ENCODE results near the gene ANKRD44.

The ANKRD44 gene

DNA sequence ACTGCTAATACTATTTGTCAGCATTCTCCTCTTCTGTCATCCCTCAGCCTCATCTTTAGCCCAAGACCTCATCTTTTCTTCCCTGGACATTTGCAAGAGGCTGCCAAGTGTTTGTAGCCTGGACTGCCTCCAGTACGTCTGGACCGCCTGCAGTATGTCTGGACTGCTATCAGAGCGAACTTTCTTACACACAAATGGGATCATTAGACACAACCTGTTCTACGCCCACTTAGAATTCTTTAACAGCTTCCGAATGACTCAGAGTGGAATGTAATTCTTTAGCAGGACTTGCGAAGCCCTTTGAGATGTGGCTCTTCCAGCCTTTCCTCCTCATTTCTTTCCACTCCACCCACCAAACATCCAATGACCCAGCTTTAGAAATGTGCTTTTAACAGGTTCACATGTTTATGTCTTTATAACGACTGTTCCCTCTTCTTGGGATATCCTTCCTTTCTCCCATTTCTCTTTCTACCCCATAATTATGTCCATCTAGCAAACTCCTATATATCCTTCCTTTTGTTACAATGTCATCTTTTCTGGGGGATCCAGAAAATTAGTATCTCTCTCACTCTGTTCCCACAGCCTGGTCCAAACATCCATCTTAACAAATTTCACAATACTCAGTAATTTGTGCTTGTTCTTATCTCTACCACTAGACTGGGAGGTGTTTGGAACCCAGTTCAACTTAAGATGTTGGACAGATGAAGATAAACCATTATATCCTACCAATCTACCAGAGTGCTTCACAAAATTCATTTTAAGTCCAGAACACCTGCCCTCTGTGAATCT lies 212.8 kb downstream of the ANKRD44 start:
- Mint-ChIP-seq H3K36me3 (ENCODE audit: low read depth) (peaks cover 46% of the 10 kb centered on the region), H3K27me3 (ENCODE audit: low read depth) (no peaks in the 10 kb centered on the region), H3K4me3 (no peak overlapping the region), H3K4me1 (ENCODE audit: low read depth) (peaks cover 2% of the 10 kb centered on the region), H3K9me3 (no peaks in the 10 kb centered on the region), H3K27ac (no peak overlapping the region)
- DNase-seq (ENCODE audit: low spot score) = no peak

DNA sequence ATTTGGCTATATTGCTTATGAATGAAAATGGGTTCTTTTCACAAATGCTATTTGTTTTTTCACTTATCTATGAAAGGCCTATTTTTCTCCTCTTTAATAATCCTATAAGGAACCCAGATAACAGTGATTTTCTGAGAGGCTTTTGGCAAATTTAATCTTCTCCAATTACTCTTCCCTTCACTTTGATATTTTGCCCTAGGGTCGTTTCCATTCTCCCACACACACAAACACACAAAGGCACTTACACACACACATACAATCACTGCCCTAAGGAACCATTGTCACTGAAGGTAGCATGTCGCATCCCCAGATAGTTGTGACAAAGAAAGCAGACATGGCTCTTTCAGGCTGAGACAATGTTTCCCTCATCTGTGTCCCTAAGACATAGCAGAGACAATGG lies 213.9 kb downstream of the ANKRD44 start:
- H3K4me3 Mint-ChIP-seq = no peak overlapping the region
- no peaks in the 10 kb centered on the region for H3K9me3 Mint-ChIP-seq
- peaks cover 42% of the 10 kb centered on the region for H3K36me3 Mint-ChIP-seq (ENCODE audit: low read depth)
- no peak for DNase-seq (ENCODE audit: low spot score)
- no peaks in the 10 kb centered on the region for H3K4me1 Mint-ChIP-seq (ENCODE audit: low read depth)
- no peaks in the 10 kb centered on the region for H3K27me3 Mint-ChIP-seq (ENCODE audit: low read depth)
- H3K27ac Mint-ChIP-seq = no peak overlapping the region

DNA sequence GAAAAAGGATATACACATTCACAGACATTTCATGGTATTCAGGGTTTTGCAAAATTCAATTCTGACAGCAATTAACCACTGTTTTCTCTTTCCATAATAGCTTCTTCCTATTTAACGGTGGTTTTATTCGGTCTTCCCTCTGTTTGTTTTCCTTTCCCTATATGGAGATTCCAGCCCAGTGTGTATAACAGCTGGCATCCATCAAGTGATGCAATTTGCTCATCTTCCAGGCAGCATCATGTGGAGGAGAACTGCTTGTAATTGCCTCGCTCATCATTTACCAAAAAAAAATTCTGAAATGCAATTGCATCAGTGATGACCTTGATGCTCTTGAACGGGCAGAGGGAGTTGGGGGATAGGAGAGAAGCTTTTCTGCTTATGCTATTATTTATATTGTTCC lies 218.1 kb downstream of the ANKRD44 start:
- Mint-ChIP-seq H3K9me3 (no peaks in the 10 kb centered on the region), H3K27me3 (ENCODE audit: low read depth) (no peaks in the 10 kb centered on the region), H3K36me3 (ENCODE audit: low read depth) (peaks cover 36% of the 10 kb centered on the region), H3K4me3 (no peak overlapping the region), H3K27ac (no peak overlapping the region), H3K4me1 (ENCODE audit: low read depth) (peaks cover 3% of the 10 kb centered on the region)
- DNase-seq (ENCODE audit: low spot score) = no peak

DNA sequence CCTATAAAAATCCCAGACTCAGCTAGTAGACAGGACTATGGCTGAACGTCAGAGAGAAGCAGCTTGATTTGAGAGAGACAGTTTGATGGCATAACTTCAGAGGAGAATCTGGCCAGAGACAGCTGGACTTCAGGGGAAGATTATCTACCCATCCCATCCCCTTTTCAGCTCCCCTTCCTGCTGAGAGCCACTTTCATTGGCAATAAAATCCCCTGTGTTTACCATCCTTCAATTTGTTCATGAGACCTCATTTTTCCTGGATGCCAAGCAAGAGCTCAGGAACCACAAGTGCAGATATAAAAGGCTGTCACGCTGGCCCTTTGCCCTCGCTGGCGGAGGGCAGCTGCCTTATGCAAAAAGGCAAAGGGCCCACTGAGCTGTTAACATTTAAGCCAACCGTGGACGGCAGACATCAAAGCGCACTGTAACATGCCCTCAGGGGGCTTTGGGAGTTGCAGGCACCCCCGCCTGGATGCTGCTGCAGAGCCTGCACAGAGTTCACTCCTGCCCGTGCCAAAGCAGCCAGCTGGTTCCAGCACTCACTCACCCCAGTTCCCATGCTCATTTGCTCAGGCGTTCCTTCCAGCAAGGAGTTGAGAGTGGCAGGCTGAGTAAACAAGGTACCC lies 219.7 kb downstream of the ANKRD44 start:
- no peak overlapping the region for H3K27ac Mint-ChIP-seq
- H3K4me3 Mint-ChIP-seq = no peak overlapping the region
- peaks cover 3% of the 10 kb centered on the region for H3K4me1 Mint-ChIP-seq (ENCODE audit: low read depth)
- H3K27me3 Mint-ChIP-seq (ENCODE audit: low read depth) = no peaks in the 10 kb centered on the region
- H3K36me3 Mint-ChIP-seq (ENCODE audit: low read depth) = peaks cover 40% of the 10 kb centered on the region
- no peaks in the 10 kb centered on the region for H3K9me3 Mint-ChIP-seq
- DNase-seq (ENCODE audit: low spot score) = no peak

DNA sequence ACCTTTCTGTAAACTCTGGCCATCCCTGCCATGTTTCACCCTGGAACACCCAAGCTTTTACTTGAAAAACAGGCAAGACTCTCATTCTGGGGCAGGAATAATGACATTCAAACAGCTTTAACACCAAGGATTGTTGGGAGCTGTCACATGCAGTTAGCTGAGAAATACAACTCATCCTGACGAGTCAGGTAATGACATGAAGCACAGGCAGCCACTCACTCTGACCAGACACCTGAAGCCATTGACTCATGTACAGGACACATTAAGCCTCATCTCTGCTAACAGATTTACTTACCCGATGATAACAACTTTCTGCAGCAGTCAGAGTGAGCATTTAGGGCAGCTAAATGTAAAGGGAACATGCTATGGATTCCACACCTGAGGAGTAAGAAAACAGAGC lies 220.9 kb downstream of the ANKRD44 start:
- Mint-ChIP-seq H3K9me3 (no peaks in the 10 kb centered on the region), H3K27me3 (ENCODE audit: low read depth) (no peaks in the 10 kb centered on the region), H3K36me3 (ENCODE audit: low read depth) (peaks cover 42% of the 10 kb centered on the region), H3K4me3 (no peak overlapping the region), H3K27ac (no peak overlapping the region), H3K4me1 (ENCODE audit: low read depth) (peaks cover 3% of the 10 kb centered on the region)
- no peak for DNase-seq (ENCODE audit: low spot score)

DNA sequence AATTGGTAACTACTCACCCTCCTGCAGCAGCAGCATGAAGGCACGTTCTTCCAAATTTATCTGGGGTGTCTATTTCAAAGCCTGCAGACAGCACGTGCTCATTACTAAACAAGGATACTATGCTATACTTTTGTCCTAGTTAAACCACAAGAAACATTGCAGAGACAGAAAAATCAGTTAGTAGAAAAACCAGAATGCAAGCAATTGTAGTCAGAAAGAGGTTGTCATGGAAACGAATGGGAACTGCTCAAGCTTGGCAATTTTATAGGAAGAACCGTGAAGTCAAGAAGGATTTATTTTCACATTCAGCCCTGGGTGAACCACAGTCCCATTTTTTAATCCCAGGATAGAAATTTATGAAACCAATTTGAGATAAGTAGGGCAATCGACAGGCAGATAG lies 221.9 kb downstream of the ANKRD44 start:
- Mint-ChIP-seq H3K9me3 (no peaks in the 10 kb centered on the region), H3K36me3 (ENCODE audit: low read depth) (peaks cover 49% of the 10 kb centered on the region), H3K4me1 (ENCODE audit: low read depth) (peaks cover 3% of the 10 kb centered on the region), H3K27me3 (ENCODE audit: low read depth) (no peaks in the 10 kb centered on the region), H3K27ac (no peak overlapping the region), H3K4me3 (no peak overlapping the region)
- no peak for DNase-seq (ENCODE audit: low spot score)

DNA sequence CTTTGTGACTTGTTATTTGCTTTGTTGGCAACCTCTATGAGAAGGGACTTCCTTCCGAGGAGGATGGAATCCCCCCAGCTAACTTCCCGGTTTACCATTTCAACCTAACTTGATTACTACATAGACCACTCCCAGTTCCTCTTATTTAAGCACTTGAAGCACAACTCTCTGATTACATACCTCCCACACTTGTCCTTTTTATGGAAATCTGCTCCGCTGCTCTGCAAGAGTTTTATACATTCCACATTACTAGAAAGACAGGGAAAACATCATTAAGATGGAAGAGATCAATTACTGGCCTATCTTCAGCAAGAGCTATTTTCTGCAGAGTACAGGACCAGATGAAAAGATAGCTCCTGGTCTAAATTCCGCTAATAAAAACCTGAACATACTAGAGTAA lies 224.1 kb downstream of the ANKRD44 start:
- Mint-ChIP-seq H3K4me1 (ENCODE audit: low read depth) (peaks cover 3% of the 10 kb centered on the region), H3K27me3 (ENCODE audit: low read depth) (no peaks in the 10 kb centered on the region), H3K27ac (no peak overlapping the region), H3K36me3 (ENCODE audit: low read depth) (peaks cover 58% of the 10 kb centered on the region), H3K4me3 (no peak overlapping the region), H3K9me3 (no peaks in the 10 kb centered on the region)
- no peak for DNase-seq (ENCODE audit: low spot score)

DNA sequence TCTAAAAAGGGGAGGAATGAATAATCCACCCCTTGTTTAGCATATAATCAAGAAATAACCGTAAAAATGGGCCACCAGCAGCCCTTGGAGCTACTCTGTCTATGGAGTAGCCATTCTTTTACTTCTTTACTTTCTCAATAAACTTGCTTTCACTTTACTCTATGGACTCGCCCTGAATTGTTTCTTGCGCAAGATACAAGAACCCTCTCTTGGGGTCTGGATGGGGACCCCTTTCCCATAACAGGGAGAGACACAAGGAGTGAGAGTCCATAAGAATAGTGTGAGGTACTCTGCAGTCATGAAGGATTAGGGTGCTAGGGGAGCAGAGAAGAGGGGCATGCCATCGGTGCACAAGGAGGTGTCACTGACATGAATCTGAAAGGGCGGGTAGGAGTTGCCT lies 224.9 kb downstream of the ANKRD44 start:
- H3K4me3 Mint-ChIP-seq = no peak overlapping the region
- peaks cover 63% of the 10 kb centered on the region for H3K36me3 Mint-ChIP-seq (ENCODE audit: low read depth)
- peaks cover 3% of the 10 kb centered on the region for H3K4me1 Mint-ChIP-seq (ENCODE audit: low read depth)
- peak overlapping the region; percentile 6 for H3K27ac Mint-ChIP-seq
- DNase-seq (ENCODE audit: low spot score) = no peak
- no peaks in the 10 kb centered on the region for H3K27me3 Mint-ChIP-seq (ENCODE audit: low read depth)
- H3K9me3 Mint-ChIP-seq = no peaks in the 10 kb centered on the region

DNA sequence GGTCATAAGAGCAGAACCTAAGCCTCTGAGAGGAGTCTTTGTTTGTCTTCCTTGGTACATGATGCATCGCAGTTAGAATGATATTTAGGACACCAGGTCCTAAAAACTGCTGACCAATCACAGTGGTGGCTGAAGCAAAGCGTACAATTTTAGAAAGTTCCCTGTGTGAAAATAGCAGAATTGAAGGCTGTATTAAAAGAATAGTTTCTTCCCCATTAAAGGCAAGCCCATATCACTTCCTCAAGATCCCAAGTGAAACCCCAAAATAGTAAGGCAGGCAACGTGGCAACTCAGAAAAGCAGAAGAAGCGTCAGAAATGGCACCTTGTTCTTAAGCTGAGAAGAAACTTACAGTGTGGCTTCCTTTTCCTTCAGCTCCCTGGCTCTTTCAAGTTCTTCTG lies 229.3 kb downstream of the ANKRD44 start:
- H3K9me3 Mint-ChIP-seq = peaks cover 7% of the 10 kb centered on the region
- no peak overlapping the region for H3K4me3 Mint-ChIP-seq
- peaks cover 74% of the 10 kb centered on the region for H3K36me3 Mint-ChIP-seq (ENCODE audit: low read depth)
- no peaks in the 10 kb centered on the region for H3K4me1 Mint-ChIP-seq (ENCODE audit: low read depth)
- DNase-seq (ENCODE audit: low spot score) = no peak
- H3K27me3 Mint-ChIP-seq (ENCODE audit: low read depth) = no peaks in the 10 kb centered on the region
- peak overlapping the region; percentile 22 for H3K27ac Mint-ChIP-seq

DNA sequence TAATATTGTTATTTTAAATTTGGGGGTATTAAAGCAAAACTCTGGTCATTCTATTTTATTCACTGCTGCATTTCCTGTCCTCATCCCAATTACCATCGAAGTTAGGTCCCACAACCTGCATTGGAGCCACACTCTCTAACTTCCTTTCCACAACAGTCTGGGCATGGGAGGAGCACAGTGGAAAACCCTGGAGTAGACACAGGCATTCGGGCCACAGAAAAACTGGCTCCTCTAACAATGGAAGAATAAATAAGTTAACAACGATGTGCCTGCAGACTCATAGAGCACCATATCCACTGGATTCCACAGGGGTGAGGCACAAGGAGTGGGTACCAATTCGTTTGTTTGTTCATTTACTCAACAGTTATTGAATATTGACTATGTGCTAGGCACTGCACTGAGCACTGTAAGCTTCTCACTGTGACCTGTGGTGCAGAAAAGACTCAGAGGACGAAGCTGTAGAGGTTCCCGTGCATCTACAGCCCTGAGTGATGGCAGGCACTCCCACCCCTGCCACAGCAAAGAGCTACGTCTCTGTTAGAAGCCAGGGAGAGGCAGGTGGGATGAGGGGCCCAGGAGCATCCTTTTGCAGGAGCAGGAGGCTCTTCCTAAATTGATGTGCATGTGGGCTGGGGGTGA lies 229.9 kb downstream of the ANKRD44 start:
- Mint-ChIP-seq H3K4me1 (ENCODE audit: low read depth) (no peaks in the 10 kb centered on the region), H3K27ac (no peak overlapping the region), H3K36me3 (ENCODE audit: low read depth) (peaks cover 77% of the 10 kb centered on the region), H3K4me3 (no peak overlapping the region), H3K27me3 (ENCODE audit: low read depth) (no peaks in the 10 kb centered on the region), H3K9me3 (peaks cover 7% of the 10 kb centered on the region)
- no peak for DNase-seq (ENCODE audit: low spot score)

DNA sequence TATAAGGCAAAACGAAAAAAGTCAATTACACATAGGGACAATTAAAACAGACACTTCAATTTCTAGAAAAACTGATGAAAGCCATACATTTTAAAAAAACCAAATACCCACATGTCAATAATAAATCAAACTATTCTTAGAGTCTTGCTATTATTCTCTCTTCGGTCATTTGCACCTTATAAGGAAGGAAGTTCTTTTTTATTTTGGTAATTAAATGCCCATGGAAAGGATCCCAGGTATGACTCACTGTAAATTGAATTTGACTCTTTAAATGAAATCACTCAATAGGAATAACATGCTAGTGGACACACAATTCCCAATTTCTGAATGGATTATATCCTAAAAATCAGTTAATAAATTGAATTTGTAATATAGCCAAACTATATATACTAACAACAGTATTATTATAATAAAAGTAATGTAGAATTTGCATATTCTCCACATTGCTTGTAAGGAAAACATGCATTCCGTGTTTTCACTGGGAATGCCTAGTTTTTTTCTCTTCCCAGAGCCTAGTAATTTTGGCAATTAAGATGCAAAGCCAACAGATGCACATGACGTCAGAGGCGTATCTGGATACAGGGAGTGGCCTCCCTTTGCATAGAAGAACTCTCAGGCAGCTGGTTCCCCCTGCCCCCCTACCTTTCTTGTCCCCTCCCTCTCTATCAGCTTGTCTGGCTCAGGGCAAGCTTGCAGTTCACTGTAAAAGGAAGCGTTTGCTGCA lies 230.6 kb downstream of the ANKRD44 start:
- Mint-ChIP-seq H3K4me1 (ENCODE audit: low read depth) (no peaks in the 10 kb centered on the region), H3K9me3 (peaks cover 7% of the 10 kb centered on the region), H3K4me3 (no peak overlapping the region), H3K36me3 (ENCODE audit: low read depth) (peaks cover 76% of the 10 kb centered on the region), H3K27ac (no peak overlapping the region), H3K27me3 (ENCODE audit: low read depth) (no peaks in the 10 kb centered on the region)
- no peak for DNase-seq (ENCODE audit: low spot score)

DNA sequence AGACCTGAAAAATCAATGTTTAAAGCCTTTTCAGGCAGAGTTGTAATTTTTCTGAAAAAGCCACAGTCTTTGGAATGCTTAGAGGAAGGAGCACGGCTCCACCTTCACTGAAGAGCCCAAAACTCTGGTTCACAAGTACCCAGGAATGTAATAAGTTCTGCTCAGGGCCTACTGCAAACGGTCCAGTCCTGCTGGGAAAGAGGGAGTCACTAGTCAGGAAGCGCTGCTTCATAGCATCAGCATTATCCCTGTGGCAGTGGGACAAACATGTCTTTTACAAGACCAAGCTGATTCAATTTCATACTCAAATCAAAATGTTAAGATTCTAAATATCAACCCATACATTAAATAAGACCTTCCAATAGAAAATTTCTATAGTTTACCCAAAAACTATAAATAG lies 231.2 kb downstream of the ANKRD44 start:
- H3K36me3 Mint-ChIP-seq (ENCODE audit: low read depth) = peaks cover 80% of the 10 kb centered on the region
- no peak overlapping the region for H3K4me3 Mint-ChIP-seq
- H3K4me1 Mint-ChIP-seq (ENCODE audit: low read depth) = no peaks in the 10 kb centered on the region
- no peaks in the 10 kb centered on the region for H3K27me3 Mint-ChIP-seq (ENCODE audit: low read depth)
- no peak for DNase-seq (ENCODE audit: low spot score)
- peaks cover 7% of the 10 kb centered on the region for H3K9me3 Mint-ChIP-seq
- no peak overlapping the region for H3K27ac Mint-ChIP-seq

DNA sequence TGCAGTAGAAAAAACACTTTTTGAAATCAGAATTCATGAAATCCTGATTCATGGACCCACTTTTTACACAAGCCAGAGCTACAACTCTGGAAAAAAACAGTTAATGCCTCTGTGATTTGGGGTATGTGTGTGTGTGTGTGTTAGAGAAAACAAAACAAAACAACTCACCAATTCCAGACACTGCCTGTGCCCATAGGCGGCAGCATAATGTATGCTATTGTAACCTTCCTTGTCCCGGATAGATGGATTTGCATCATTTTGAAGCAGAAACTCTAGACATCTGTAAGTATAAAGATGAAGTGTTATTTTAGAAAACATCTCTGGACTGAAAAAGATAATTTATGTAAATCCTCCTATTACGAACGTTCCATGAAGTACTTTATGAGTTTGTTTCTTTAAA lies 232.0 kb downstream of the ANKRD44 start:
- peaks cover 7% of the 10 kb centered on the region for H3K9me3 Mint-ChIP-seq
- H3K27ac Mint-ChIP-seq = no peak overlapping the region
- H3K27me3 Mint-ChIP-seq (ENCODE audit: low read depth) = no peaks in the 10 kb centered on the region
- H3K36me3 Mint-ChIP-seq (ENCODE audit: low read depth) = peaks cover 79% of the 10 kb centered on the region
- H3K4me1 Mint-ChIP-seq (ENCODE audit: low read depth) = no peaks in the 10 kb centered on the region
- no peak overlapping the region for H3K4me3 Mint-ChIP-seq
- DNase-seq (ENCODE audit: low spot score) = no peak

DNA sequence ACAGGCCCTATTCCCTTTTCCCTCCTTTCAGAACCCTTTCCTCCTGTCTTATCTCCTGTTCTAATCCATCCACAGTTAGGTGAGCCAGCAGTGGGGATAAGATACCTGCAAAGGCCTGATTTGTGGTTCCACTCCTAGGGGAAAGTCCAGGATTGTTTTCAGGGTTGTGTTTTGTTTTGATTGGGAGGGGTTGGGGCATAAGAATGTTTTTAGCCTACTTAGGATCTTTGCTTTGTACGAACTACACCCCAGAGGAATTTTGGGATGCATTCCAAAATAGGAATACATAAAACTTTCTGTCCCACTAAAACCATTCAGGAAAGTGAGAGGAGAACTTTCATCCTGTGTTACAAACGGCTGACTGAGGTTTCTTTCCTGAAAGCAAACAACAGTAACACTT lies 233.2 kb downstream of the ANKRD44 start:
- Mint-ChIP-seq H3K9me3 (peaks cover 7% of the 10 kb centered on the region), H3K4me3 (no peak overlapping the region), H3K27ac (no peak overlapping the region), H3K27me3 (ENCODE audit: low read depth) (no peaks in the 10 kb centered on the region), H3K4me1 (ENCODE audit: low read depth) (no peaks in the 10 kb centered on the region), H3K36me3 (ENCODE audit: low read depth) (peaks cover 76% of the 10 kb centered on the region)
- no peak for DNase-seq (ENCODE audit: low spot score)

Measured in T-helper 2 cell treated with Interferon-gamma antibody and Interleukin-4, amounts not matched to agents 5 μg/mL and 100 μg/mL, for 36 hours (primary cell).